HG03439 (cell line): ENCODE data around the gene ZNF423.

Experiments used
- ATAC-seq: cut with Tn5 transposase; IDR thresholded peaks from one replicate; pipeline ENCODE4 v1.9.1; 2021; ENCODE audit warnings: mild to moderate bottlenecking, moderate library complexity; ENCODE audit not compliant: unreplicated experiment

Gene ZNF423

DNA sequence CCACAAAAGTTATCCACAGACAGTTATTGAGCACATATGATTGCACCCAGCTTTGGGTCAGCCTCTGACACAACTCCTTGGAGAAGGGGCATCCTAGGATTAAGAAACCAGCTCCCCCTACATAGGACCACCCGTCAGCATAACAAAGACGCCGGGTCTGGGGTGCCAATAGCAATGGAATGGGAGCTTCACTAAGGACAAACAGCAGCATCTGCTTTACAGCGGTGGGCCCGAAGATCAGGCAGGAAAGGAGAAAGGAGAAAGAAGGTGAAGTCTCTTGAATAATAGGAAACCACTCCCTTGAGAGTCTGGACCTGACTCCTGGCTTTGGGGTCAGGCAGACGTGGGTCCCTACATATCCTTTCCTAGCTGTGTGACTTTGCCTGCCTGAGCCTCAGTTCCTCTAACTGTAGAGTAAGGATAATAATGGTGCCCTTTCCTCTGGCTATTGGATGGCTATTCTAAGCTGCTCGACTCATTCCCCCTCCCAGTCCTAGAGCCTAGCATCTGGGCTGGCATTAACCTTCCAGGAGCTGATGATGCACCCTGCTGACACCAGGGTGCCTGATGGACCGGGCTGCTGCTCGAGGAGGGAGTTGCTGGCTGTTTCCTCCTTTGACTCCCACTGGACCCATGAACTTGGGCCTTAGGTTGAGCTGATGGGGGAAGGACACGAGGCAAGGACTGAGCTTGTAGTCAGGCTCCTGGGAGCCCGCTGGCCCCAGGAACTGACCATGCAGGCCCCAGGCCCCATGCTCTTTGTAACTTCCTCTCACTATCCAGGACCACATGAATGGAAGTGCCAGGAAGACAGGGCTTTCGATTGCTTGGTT, 388.2 kb downstream of the ZNF423 start:
- no peak for ATAC-seq

DNA sequence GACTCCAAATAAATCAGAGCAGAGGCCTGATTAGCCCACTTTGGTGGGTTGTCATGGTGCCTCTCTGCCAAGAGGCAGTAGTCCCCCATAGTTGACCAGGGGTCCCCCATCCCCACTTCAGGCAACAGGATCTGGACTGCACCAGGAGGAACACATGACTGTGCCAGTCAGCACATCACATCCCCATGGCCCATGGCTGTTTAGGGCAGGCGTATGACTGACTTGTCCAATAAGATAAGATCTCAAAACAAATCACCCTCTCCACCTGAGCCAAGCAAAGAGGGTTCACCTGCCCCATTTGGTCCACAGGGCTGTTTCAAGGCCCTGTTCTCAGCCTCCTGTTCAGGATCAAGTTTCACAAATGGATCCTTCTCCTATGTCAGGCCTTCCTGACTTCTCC, 389.0 kb downstream of the ZNF423 start:
- ATAC-seq: no peak

DNA sequence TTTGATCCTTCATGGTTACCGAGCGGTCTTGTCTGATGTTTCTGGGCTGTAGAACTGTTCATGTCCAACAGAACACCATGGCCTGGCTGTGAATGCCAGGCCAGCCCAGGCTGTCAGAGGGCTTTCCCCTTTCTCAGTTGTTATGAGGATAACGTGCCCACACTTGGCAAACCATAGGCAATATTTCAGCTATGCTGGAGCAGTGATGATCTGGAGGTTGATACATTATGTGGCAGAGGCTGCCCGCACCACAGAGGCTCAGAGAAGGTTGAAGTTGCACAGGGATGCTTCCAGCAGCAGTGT, 389.4 kb downstream of the ZNF423 start:
- no peak for ATAC-seq

DNA sequence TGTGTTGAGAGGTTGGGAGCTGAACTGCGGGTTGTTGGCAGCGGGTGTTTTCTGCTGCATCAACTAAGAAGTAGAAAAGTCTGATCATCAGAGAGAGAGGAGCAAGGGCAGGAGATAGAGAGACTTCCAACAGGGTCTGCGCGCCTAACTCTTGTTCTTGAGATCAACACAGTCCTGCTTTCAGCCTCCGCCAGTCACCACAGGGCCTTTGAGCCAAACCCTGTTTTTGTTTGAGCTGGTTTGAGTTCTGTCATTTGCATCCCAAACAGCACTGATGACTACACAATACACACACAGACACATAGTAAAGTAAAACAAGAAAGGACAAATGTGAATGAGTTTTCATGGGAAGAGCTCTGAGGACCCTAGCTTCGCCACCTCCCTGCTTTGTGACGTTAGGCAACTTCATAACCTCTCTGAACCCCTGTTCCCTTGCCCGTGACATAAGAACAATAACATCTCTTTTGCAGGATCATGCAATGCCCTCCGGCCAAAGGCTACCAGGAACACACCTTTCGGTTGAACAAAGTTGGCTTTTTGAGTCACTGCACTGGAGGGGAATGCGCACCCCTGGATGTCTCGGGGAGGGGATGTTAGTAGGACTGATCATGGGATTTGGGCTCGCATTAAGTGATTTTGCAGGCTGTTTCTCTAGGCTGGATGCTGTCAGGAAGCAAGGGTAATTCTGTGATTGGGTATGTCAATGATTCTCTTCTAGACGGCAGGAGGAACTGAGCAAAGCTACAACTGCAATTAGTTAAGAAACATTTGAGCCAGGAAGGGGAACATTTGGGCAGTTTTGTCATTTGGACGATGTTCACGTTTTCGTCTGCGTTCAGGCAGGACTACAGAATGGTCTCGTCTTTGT, 390.0 kb downstream of the ZNF423 start:
- no peak for ATAC-seq

DNA sequence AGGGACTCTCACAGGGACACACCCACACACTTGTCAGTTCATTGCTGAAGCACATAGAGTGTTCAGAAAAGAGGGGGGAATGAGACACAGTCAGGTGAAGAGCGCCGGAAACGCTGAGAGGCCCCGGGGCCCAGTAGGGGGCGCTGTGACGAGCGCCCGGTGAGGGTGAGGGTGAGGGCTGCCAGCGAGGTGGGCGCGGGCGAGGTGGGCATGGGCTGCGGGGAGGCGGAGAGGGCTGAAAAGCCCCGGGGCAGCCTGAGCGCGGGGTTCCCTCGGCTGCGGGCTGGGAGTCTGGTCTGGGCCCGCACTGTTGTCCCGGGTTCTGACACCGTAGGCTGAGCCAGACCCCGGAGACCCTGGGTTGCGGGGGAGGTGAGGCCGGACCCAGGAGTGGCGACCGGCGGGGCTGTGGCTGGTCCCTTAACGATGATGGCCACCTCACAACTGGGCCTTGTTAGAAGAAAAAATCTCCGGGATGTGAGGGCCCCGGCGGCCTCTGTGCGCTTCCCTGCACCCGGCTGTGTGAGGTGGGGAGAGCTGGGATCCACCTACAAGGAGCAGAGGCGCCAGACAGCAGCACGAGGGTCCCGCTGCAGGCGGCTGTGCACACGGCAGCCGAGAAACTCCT, 390.9 kb downstream of the ZNF423 start:
- ATAC-seq: no peak

DNA sequence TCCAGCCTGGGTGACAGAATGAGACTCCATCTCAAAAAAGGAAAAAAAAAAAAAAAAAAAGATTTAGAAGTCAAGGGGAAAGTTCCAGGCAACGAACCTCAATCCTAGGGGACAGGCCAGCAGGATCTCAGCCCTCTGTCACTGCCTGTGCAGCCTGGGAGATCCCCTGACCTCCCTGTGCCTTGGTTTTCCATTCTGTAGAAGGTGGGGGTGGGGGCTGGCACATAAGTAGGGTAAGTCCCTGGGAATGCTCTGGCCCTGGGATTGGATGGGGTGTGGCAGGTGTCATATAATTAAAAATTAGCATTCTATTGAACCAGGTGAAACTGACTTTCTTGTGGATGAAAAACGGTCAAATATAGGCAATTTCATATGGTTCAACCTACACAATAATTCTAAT, 391.8 kb downstream of the ZNF423 start:
- ATAC-seq: no peak

DNA sequence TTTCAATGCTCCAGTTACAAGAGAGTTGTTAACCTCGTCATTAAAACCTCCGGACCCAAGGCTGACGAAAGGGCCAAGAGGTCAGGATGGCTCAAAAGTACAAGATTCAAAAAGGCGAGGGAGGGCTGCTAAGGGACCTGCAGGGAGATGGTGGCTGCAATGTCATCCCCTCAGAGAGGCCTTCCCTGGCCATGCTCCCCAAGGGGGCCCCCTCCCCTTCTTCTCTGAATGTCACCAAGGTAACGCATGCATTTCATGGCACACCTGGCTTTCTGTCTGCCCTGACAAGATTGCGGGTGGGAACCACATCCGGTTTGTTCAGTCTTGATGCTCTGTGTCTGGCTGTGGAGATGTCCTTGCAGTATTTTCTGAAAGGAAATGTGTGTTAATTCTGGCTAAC, 392.4 kb downstream of the ZNF423 start:
- peak; percentile 90 for ATAC-seq

DNA sequence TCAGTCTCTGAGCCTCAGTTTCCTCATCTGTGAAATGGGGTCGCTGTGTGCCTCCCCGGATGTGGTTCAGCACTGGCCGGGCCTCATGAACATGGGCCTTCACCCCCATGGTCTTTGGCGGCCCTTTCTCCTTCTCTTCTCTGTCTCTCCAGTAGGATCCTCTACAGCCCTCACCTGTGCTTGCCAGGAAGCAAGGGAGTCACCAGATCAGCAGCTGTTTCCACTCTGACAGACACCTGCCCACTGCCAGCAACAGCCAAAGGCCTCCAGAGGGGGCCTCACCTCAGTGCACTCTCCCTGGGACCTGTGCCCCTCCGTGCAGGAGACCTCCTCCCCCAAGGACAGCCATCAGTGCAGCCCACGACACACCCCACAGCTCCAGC, 392.9 kb downstream of the ZNF423 start:
- ATAC-seq: no peak

DNA sequence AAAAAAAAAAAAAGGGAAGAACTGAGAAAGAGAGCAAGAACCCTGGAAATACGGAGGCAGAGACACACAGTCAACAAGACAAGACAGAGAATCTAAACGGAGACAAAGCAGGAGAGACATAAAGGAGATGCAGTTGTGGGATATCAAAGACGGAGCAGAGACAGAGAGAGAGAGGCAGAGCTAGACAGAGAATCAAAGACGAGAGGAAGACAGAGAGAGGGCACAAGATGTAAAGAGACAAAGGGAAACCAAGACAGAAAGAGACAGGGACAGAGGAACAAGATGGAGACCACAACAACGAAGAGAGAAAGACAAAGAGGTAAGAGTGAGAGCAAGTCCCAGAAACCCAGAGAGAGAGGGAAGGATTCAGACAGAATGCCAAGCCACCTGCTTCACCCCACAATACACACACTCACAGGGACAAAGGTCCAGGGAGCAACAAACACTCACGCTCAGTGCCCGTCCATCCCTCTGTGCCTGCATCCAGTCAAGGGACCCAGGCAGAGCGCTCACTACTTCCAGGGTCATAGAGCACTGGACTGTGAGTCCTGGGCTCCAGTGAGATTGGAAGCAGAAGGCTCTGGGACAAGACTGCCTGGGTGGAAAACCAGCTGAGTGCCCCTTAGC, 393.4 kb downstream of the ZNF423 start:
- no peak for ATAC-seq

DNA sequence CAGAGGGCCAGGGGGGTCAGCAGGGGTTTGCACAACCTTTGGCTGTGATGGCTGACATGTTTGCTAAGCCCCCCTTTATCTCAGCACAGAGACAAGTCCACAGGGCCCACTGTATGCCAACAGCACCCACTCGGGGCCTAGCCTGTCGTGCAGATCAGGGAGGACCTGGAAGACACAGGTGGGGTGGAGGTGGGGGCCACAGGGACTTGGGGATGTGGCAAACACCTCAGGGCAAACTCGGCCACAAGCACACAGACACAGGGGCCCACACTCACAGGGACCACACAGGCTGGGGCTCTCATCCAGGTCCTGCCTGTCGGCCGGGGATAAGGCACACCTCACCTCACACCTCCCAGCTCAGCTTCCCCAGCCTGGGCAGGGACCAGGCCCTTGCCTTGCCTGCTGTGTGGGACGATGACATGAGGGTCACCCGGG, 394.4 kb downstream of the ZNF423 start:
- ATAC-seq: no peak

DNA sequence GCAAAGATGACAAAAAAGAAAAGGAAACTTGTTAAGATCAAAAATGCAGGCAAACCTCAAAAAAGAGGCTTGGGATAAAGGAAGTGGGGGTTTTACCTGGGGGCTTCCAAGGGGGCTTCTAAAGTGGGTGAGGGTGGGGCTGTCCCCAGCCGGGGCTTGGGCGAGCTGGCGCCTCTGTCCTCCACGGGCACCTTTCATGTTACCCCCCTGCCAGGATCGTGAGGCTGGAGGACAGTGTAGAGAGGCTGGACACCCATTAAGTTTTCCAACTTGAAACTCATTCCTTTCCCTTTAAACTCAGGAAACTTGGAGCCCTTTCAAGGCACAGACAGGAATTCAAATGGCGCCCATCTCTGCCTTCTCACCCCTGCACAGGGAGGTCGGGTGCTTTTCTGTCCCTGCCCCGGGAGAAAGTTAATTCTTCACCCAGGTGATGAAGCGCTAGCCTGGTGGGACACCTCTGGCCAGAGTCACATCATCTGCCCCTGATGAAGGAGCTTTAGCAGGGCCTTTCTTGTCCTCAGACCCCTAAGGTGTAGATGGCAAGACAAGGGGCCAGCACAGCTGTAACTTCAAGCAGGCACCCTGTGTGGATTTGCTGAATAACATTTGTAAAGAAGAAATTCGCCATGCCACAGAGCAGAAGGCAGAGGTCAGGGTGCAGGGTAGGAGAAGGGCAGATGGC, 395.0 kb downstream of the ZNF423 start:
- ATAC-seq: no peak

DNA sequence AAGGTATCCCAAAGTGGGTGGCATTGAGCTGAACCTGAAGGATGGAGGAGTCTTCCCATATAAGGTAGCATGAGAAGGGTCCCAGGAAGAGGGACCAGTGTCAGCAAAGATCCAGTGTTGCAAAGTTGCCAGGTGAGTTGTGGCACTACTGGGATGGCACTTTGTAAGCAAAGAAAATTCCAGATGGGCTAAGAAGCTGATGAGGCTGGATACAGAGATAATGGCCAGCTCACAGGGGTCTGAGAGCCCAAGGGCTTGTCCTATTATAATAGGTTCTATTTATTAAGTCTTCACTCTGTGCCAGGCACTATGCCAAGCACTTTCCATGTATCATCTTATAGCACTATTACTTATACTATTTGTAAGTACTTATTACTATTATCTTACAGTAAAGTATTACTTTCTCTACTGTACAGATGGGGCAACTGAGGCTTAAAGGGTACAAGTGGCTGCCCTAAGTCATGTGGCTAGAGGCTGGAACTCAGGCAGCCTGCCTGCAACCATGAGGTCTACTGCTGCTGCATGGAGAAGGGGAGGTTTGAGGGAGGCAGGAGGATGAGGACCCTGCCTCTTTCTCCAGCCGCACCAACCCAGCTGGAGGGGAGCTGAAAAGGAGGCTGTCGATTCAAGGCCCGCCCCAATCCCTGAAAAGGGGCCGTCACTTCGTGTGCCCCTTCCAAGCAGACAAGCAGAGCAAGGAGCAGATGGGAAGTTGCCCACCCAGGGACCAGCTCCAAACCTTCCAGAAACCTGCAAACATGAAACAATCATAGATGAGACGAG, 395.8 kb downstream of the ZNF423 start:
- no peak for ATAC-seq

DNA sequence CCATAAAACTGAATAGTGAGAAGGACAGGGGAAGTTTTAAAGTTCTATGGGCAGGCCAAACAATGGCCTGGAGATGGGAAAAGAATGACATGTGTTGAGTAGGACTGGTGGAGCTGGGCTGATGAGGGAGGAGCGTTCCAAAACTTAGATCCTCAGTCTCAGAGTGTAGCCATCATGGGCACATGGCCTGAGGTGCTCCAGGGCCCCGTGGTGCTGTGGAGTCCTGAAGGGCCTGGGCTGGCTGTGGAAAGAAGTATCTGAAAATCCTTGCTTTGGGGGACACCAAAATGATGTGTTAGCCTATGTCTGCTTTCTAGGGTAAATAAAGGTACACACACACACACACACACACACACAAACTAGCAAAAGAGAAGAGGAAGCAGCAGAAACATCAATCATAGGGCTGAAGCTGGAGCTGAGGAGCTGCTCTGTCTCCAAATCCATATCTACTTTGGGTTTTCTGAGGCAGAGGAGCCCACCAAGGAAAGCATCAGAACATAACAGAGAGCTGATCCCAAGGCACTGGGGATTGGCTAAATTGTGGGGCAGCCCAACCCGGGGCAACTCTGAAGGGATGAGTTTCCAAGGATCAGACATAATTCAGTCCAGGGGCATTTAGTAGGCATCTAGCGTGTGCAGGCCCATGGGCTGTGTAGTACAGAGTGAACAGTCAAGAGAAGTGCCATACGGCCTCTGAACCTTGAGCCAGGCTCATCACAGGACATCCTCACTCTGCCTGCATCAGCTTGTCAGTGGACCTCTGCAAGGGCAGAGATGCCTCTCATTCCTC, 397.1 kb downstream of the ZNF423 start:
- no peak for ATAC-seq

DNA sequence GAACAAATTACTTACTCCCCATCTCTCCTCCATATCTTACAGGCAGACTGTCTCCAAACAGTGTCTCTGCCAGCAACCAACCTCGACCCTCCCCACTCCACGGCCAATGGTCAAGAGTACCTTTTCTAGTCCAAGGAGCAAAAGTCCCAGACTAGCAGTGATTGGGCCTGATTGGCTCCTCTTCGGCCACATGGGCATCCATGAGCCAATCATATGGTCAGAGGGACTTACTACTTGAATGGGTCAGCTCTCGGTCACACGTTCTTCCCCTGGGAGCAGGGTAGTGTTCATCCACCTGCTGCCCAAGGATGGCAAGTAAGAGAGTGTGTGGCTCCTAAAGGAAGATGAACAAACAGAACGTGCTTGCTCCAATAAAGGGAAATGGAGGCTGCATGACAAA, 397.7 kb downstream of the ZNF423 start:
- no peak for ATAC-seq

DNA sequence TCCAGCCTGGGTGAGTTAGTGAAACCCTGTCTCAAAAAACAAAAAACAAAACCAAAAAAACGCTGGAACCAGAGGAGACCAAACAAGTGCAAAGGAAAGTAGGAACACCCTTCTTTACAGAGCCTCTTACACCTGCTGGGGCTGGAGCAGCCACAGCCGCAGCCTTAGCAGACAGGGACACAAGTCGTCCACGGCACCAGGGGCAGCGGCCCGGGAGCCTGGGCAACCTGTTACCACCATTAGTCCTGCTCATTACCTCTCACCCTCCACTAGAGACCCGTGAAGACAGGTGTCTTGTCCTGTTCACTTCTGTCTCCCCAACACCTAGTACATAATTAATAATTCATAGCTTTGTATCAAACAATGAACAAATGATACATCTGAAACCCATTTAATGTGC, 398.7 kb downstream of the ZNF423 start:
- no peak for ATAC-seq

DNA sequence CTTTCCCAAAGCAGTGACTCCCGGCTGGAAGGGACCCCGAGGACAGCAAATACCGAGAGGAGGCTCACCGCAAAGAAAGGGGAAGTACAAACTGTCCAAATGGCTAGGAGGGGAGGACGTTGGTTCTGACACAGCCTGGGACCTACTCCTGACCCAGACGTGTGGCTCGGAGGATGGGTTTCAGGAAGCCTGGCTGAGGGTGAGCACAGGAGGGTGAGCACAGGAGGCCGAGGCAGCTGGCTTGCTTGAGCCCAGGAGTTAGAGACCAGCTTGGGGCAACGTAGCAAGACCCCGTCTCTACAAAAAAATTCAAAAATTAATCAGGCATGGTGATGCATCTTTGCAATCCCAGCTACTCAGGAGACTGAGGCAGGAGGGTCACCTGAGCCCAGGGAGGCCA, 399.1 kb downstream of the ZNF423 start:
- no peak for ATAC-seq

DNA sequence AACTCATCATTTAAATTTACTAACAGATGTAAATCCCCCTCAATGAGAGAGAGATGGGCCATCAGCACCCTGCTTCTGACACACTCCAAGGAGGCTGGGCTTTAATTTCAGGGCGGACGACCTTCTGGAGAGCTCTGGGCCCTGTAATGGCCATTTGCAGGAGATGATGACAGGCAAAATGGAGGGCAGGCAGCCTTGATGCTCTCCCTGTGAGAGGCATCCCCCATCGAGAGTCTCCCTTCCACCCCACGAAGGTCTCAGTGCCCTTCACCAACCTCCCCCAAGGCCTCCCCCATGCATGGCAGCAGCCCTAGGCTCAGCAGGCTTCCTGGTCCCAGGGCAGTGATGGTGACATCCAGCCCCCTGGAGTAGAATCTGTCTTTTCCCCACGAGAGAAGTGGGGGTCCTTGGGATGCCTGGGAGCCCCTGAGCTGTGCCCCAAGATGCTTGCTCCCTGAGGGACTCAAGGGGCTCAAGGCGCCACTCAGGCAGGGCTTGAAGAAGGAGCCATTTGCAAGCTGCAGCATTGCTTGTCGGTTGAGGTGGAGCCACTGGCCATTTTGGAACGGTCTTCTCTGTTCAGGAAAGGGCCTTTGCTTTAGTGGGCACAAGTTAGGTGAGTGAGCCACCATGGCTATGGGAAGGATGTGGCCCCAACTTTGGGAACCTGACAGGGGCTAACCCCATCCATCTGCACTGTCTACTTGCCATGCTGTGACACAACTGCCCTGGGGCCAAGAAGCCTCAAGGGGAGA, 399.7 kb downstream of the ZNF423 start:
- no peak for ATAC-seq

DNA sequence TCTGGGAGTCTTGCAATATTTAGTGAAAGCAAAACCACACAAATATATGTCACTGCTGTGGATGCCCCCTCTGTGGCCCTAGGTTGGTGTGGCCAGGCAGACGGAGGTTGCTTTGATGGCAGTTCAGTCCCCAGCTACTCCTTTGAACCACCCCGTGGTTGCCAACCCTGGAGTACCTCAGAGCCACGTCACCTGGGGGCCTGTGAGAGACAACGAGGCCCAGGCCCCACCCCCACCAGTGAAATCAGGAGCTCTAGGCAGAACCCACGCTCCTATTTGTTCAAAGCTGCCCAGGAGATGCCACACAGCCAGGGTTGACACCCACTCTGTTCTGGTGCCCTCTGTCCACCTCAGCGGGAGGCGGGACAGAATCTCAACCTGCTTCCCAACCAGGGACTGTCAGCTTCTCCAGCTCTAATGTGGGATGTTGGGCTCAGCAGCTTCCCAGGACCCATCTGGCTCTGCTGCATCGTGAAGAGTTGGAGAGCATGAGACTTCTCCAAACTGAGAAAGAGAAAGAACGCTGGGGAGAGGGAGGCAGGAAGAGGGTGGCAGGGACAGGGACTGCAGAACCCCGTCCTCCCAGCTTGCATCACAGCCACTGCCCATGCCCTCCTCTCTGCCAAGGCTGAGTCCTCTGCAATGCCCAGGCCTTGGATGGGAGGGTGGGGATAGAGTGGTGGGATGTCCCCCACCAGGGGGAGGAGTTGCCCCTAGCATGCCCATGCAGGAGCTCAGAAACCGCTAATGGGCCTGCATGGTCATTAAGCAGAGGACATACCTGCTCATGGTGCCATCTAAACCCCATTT, 400.5 kb downstream of the ZNF423 start:
- ATAC-seq: no peak
